Measurements from ENCODE around the gene PRDM15. TPM values are rescaled to one million over a fixed set of nuclear protein-coding genes. Genes with fewer than 3 reads are reported as not detected.

Gene PRDM15
- total and polyA plus RNA-seq, 4 donors = 1.2 to 5.7 (median 2.1) TPM

- no peak for DNase-seq (ENCODE audit: low spot score)
- no peaks in the 10 kb centered on the region for H3K4me1 ChIP-seq (ENCODE audit: control insufficient read depth in 4 of 4, insufficient read depth in 4 of 4, low read length in 3 of 4)
- TF ChIP-seq ATF3 (IDR thresholded peaks at IDR 0.05) (no peak), JUND (IDR thresholded peaks at IDR 0.05) (no peak), RAD21 (IDR thresholded peaks at IDR 0.05) (no peak), RXRA (IDR thresholded peaks at IDR 0.05) (no peak), GABPA (IDR thresholded peaks at IDR 0.05 in 1 of 2, conservative IDR thresholded peaks at IDR 0.05 in 1 of 2) (no peak), FOXA1 (IDR thresholded peaks at IDR 0.05) (no peak), NR2F2 (IDR thresholded peaks at IDR 0.05) (no peak), SP1 (IDR thresholded peaks at IDR 0.05) (no peak), HNF4A (conservative IDR thresholded peaks at IDR 0.05) (no peak), CTCF (IDR thresholded peaks at IDR 0.05; ENCODE audit: low read depth, low read length, missing input control) (no peak)
- H3K27ac ChIP-seq (ENCODE audit: low read depth in 1 of 2, low read length in 2 of 2) = no peak overlapping the region
- H3K4me3 ChIP-seq (ENCODE audit: low read depth in 1 of 3, low read length in 3 of 3) = no peak overlapping the region
- no peaks in the 10 kb centered on the region for H3K27me3 ChIP-seq (ENCODE audit: control insufficient read depth in 4 of 4, insufficient read depth in 4 of 4, low read length in 3 of 4)
- whole genome bisulfite sequencing = 98% methylated on average over 2 of the region's 2 CpGs
- H3K9ac ChIP-seq (ENCODE audit: low read depth in 1 of 2, low read length in 2 of 2) = no peak overlapping the region
- peaks cover 0 to 5% (median 1%) of the 10 kb centered on the region in 4 donors for H3K9me3 ChIP-seq (ENCODE audit: control insufficient read depth in 4 of 4, low read length in 3 of 4)
- peaks cover 0 to 3% (median 0%) of the 10 kb centered on the region in 4 donors for H3K36me3 ChIP-seq (ENCODE audit: control insufficient read depth in 4 of 4, insufficient read depth in 3 of 4, low read depth in 1 of 4, low read length in 3 of 4)
These were observed 35.6 kb downstream of the PRDM15 start for GRCh38 chr21:41843584-41843983.

- Histone ChIP-seq H3K4me3 (ENCODE audit: low read depth in 1 of 3, low read length in 3 of 3) (no peak overlapping the region), H3K27ac (ENCODE audit: low read depth in 1 of 2, low read length in 2 of 2) (no peak overlapping the region), H3K4me1 (ENCODE audit: control insufficient read depth in 4 of 4, insufficient read depth in 4 of 4, low read length in 3 of 4) (no peaks in the 10 kb centered on the region), H3K9ac (ENCODE audit: low read depth in 1 of 2, low read length in 2 of 2) (no peak overlapping the region), H3K9me3 (ENCODE audit: control insufficient read depth in 4 of 4, low read length in 3 of 4) (peaks cover 0 to 5% (median 1%) of the 10 kb centered on the region in 4 donors), H3K36me3 (ENCODE audit: control insufficient read depth in 4 of 4, insufficient read depth in 3 of 4, low read depth in 1 of 4, low read length in 3 of 4) (peaks cover 2 to 11% (median 3%) of the 10 kb centered on the region in 4 donors), H3K27me3 (ENCODE audit: control insufficient read depth in 4 of 4, insufficient read depth in 4 of 4, low read length in 3 of 4) (no peaks in the 10 kb centered on the region)
- 100% methylated on average over 1 of the region's 1 CpG for WGBS
- DNase-seq (ENCODE audit: low spot score) = no peak
- TF ChIP-seq CTCF (IDR thresholded peaks at IDR 0.05; ENCODE audit: low read depth, low read length, missing input control) = no peak
- TF ChIP-seq FOXA1 (IDR thresholded peaks at IDR 0.05) = no peak
- TF ChIP-seq RXRA (IDR thresholded peaks at IDR 0.05) = no peak
- no peak for TF ChIP-seq NR2F2 (IDR thresholded peaks at IDR 0.05)
- TF ChIP-seq HNF4G (IDR thresholded peaks at IDR 0.05) = no peak
- TF ChIP-seq FOXA2 (IDR thresholded peaks at IDR 0.05) = no peak
- no peak for TF ChIP-seq RAD21 (IDR thresholded peaks at IDR 0.05)
- TF ChIP-seq TAF1 (conservative IDR thresholded peaks at IDR 0.05) = no peak
- no peak for TF ChIP-seq HNF4A (conservative IDR thresholded peaks at IDR 0.05)
- no peak for TF ChIP-seq MAX (IDR thresholded peaks at IDR 0.05)
- no peak for TF ChIP-seq JUND (IDR thresholded peaks at IDR 0.05)
- TF ChIP-seq REST (IDR thresholded peaks at IDR 0.05) = no peak
- TF ChIP-seq ZBTB33 (IDR thresholded peaks at IDR 0.05) = no peak
- TF ChIP-seq YY1 (IDR thresholded peaks at IDR 0.05) = no peak
- no peak for TF ChIP-seq ATF3 (IDR thresholded peaks at IDR 0.05)
- TF ChIP-seq SP1 (IDR thresholded peaks at IDR 0.05) = no peak
- no peak for TF ChIP-seq EGR1 (IDR thresholded peaks at IDR 0.05; ENCODE audit: low read depth in 2 of 2)
- TF ChIP-seq GABPA (IDR thresholded peaks at IDR 0.05 in 1 of 2, conservative IDR thresholded peaks at IDR 0.05 in 1 of 2) = no peak
These were observed 38.3 kb downstream of the PRDM15 start for GRCh38 chr21:41840880-41841279.

Data from liver (tissue), 9 donors.